Uterus (tissue), 4 donors: ENCODE data around the gene ZBP1. TPM values are rescaled to one million over a fixed set of nuclear protein-coding genes. Genes with fewer than 3 reads are reported as not detected.

Experiments used
- DNase-seq, 2 donors: peaks; one replicate each; pipeline ENCODE4 v3.0.0-alpha.2; 2019 to 2020
- H3K27ac ChIP-seq, 2 donors: fragments of 200-600 bp; sonication (generic); 1 replicate in 1 of 2; 2 replicates in 1 of 2; pipeline ENCODE4 v1.5.1; 2016 to 2018
- H3K27me3 ChIP-seq, 2 donors: fragments of 200-600 bp; sonication (generic); one replicate each; pipeline ENCODE4 v1.5.1; 2018 to 2019; ENCODE audit warnings: control low read depth in 1 of 2
- H3K36me3 ChIP-seq, 2 donors: fragments of 200-600 bp; sonication (generic); one replicate each; pipeline ENCODE4 v1.5.1; 2019; ENCODE audit warnings: control low read depth in 1 of 2
- H3K4me1 ChIP-seq, 2 donors: fragments of 200-600 bp; sonication (generic); one replicate each; pipeline ENCODE4 v1.5.1; 2018 to 2019; ENCODE audit warnings: control low read depth in 1 of 2
- H3K4me3 ChIP-seq, 2 donors: fragments of 200-600 bp; sonication (generic); 1 replicate in 1 of 2; 2 replicates in 1 of 2; pipeline ENCODE4 v1.5.1; 2018 to 2019; ENCODE audit warnings: mild to moderate bottlenecking in 1 of 2
- H3K9me3 ChIP-seq, 2 donors: fragments of 200-600 bp; sonication (generic); one replicate each; pipeline ENCODE4 v1.5.1; 2019; ENCODE audit warnings: control low read depth in 1 of 2
- CTCF ChIP-seq, 4 experiments: fragments of 200-600 bp in 2 of 4; fragments of 450-650 bp in 2 of 4; sonication (generic) in 2 of 4; IDR thresholded peaks; one replicate each; pipeline ENCODE4 v1.5.1; 2016 to 2019; ENCODE audit warnings: antibody characterized with exemption in 4 of 4, mild to moderate bottlenecking in 2 of 4, moderate library complexity in 1 of 4
- POLR2A ChIP-seq, 2 donors: fragments of 450-650 bp; IDR thresholded peaks; one replicate each; pipeline ENCODE4 v1.6.1; 2016; ENCODE audit warnings: antibody characterized with exemption in 2 of 2, mild to moderate bottlenecking in 1 of 2, moderate library complexity in 1 of 2
- intact Hi-C: fragments of 100-400 bp; cut with DNase I; formaldehyde crosslinking; loops from one replicate; pipeline ENCODE4 v1.15.1; 2023; ENCODE audit warnings: low total_unique reads
- total RNA-seq, 4 donors: library from RNA; depleted of rRNA in 3 of 4; stranded (reverse); fragments of >200 nt in 3 of 4; gene quantifications; one replicate each; pipeline versions ENCODE4 v1.1.0 to v1.2.4, GENCODE V29; 2014 to 2023
- donor health status: DM: yes; HTN: yes; CAD: no.

ZBP1 gene
- total RNA-seq, 4 donors from 2014 or later = 0.46 TPM; not detected in 3

GRCh38 chr20:57555457-57556184 is 64.6 kb downstream of the ZBP1 start:
- Histone ChIP-seq H3K27me3 (no peaks in the 10 kb centered on the region), H3K27ac (no peak overlapping the region), H3K9me3 (no peaks in the 10 kb centered on the region), H3K4me1 (peaks cover 0 to under 1% of the 10 kb centered on the region in 2 donors), H3K4me3 (no peak overlapping the region), H3K36me3 (no peaks in the 10 kb centered on the region)
- no peak for DNase-seq
- TF ChIP-seq CTCF (IDR thresholded peaks at IDR 0.05) (no peak), POLR2A (IDR thresholded peaks at IDR 0.05) (no peak)
- intact Hi-C loops = no loop called here

Other genes with a start within 250 kb of the ZBP1 start
- 10 to 100 TPM in 2 of 4 donors, 1 to 10 TPM in 2; 1.2 to 48.6 (median 8.8) TPM for gene RBM38, start 229.0 kb downstream of the ZBP1 start, total RNA-seq
- gene CTCFL, start 95.3 kb downstream of the ZBP1 start, total RNA-seq = under 1 TPM in 1 of 4 donors, not detected in 3; 0.07 TPM
- 1 to 10 TPM in 2 of 4 donors, under 1 TPM in 1, not detected in 1; 0.26 to 1.8 (median 1.4) TPM for gene PCK1, start 59.3 kb downstream of the ZBP1 start, total RNA-seq
- 10 to 100 TPM in 3 of 4 donors, 1 to 10 TPM in 1; 5.6 to 51.9 (median 33.5) TPM for gene PMEPA1, start 89.6 kb upstream of the ZBP1 start, total RNA-seq